ENCODE measurements around the gene UTS2R. TPM values are rescaled to one million over a fixed set of nuclear protein-coding genes. Genes with fewer than 3 reads are reported as not detected.
"Not testable (repeated sequence)": the region's sequence is repeated elsewhere in the genome, so short reads cannot be mapped to it uniquely, and the experiment has no call there.

Gene UTS2R
- total RNA-seq, 1 experiment from 2014 or later, result not detected

DNA sequence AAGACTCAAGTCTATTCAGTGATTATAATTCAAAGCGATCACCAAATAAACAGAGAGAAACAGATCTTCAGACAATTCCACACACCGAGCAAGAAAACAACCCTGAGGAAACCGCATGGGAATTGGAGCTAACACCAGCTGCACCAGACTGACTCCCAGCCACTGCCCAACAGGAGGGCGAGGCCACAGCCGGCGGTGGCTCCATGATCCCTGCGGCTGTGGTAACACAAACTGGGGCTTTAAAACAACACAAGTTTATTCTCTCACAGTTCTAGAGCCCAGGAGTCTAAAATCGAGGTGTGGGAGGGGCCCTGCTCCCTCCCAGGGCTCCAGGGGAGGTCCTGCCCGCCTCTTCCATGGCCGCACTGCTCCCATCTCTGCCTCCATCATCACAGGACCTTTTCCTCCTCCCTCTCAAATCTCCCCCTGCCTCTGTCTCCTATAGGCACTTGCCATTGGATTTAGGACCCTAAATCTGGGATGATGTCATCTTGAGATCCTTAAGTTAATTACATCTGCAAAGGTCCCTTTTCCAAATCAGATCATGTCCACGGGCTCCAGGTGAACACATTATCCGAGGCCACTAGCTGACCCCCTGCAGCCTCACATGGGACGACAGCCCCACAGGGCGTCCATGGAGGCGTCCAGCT, 36.8 kb downstream of the UTS2R start:
- peak; percentile 25 for DNase-seq (ENCODE audit: low spot score)

DNA sequence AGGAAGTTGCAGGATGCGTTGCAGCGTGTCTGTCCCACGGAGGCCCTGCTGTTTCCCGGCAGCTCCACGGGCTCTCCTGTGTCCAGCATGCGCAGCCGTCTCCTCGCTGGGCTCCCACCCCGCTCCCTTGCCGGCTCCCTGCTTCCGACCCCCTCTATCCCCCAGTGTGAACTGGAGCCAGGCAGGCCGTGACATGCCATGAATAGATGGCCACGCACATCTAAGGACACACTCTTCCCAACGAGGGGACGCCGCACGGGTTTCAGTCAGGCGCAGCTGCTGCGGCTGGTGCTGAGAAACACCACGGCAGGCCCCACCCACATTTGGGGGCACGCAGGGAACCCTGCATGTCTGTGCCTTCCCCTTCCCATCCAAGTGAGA, 37.4 kb downstream of the UTS2R start:
- DNase-seq (ENCODE audit: low spot score), result no peak

DNA sequence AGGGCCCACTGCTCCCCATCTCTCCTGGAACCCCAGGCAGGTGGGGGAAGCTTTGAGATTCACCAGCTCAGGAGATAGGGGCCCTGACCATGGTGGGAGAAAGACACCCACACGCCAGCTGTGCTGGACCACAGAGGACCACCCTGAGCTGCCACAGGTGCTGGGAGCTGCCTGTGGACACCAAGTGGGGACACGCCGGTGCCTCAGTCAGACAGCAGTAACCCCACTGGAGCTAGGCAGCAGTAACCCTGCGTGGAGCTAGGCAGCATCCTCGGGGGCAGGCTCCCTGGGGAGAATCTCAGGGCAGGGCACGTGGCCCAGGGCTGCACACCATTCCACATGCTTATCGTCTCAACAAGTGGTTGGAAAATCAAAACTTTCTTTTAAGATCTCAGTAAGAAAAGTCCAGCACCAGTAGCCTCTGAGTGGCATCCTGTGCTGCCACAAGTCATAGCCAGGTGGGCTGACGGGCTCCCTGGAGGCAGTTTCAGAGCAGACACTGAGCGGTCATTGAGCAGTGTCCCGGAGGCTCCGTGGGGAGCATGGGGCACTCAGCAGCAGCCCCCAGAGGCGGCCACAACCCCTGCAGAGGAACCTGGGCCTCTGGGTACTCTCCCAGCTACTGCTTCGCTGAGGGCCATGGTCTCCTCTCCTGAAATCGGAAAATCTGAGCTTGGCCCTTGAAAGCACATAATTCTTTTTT, 38.6 kb downstream of the UTS2R start:
- no peak for DNase-seq (ENCODE audit: low spot score)

DNA sequence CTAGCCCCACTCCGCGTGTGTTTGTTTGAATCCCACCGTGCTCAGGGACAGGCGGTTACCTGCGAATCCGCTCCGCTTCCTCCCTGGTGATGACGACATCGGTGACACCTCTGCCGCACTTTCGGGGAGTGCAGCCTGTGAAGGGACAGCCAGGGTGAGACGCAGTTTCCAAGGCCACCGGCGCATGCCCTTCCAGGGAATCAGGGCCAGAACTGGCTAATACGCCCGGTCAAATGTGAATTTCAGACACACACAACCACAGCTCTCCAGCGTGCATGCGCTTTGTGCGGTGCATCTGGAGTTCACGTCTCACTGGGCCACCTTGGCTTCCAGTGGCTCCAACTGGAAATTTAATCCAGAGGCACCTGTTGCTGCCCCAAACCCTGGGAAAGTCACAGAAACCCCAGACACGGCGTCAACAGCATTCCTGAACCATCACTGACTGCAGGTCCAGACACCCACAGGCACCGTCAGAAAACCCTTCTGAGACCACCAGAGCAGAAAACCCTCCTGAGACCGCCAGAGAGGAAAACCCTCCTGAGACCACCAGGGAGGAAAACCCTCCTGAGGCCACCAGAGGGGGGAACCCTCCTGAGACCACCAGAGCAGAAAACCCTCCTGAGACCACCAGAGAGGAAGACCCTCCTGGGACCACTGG, 40.0 kb downstream of the UTS2R start:
- DNase-seq (ENCODE audit: low spot score), result no peak

DNA sequence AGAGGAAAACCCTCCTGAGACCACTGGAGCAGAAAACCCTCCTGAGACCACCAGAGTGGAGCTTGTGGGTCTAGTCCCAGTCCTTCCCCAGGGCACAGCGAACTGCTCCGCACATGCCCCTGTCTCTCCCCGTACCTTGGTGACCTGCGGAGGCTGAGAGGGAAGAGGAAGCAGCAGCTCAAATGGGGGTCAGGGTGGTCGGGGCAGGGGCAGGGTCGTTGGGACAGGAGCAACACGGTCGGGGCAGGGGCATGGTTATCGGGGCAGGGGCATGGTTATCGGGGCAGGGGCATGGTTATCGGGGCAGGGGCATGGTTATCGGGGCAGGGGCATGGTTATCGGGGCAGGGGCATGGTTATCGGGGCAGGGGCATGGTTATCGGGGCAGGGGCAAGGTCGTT, 40.5 kb downstream of the UTS2R start:
- DNase-seq (ENCODE audit: low spot score), result not testable (repeated sequence)

DNA sequence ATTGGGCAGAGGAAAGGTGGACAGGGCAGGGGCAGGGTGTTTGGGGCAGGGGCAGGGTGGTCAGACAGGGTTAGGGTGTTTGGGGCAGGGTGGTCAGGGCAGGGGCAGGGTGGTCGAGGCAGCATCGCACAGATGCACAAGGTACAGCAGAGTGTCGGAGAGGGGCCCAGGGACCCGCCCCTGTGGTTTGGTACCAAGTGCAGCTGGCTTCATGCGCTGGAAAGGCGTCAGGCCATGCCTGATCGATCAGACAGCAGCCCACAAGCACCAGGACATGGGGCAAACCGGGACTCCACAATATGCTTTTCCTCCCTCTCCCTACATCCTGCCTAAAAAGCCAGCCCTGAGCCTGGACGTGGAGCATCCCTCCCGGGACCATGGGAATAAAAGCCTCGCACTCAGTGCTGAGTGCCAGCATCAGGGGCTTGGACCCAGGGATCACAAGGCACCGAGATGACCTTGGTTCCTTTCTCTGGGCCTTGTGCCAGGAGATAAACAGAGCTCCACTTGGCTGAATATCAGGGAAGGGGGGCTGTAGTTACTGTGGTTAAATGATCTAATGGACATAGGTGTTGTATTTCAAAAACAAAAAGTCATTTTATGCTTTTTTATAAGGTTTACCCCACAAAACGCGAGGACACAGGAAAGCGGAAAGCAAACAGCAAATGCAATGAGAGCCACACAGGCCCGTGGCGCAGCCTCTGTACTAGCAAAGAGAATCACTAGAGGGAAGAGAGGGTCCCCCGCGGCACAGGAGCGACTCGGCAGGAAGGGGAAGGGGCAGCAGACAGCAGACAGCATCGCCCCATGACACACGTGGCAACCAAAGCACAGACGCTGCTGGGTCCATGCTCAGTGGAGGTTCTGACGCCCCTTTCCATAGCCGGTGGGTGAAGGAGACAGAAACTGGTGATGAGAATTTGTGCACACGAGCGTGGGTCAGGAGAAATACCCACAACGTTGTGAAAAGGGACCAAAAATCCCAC, 41.3 kb downstream of the UTS2R start:
- no peak for DNase-seq (ENCODE audit: low spot score)

DNA sequence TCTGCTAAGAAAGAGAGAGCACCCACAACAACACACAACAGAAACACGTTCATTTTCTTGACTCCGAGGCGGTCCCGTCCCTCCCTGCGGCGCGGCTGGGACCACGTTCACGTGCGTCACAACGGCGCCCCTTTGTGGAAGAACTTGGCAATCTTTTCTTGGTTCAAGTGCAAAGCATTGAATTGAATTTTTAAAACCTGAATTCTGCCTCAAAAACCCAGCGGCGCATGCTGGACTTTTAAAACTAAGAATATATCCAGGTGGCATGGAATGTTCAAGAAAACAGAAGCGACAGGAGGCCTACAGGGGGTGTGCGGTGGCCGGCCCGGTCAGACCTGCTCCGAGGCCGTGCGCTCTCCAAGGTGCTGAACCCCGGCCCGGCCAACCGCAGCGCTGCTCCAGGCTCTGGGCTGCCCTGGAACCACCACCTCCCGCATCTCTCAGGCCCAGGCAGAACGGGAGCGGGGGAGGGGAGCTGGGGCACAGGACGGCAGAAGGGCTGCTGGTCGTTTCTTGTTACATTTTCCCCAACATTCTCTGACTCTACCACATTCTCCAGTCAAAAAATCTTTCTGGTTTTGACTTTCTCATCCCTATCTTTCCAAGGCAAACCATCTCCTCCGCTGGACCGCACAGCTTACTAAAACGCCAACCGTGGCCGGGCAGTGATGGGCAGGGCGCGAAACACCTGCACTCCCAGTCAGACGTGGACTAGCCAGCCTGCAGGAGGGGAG, 43.1 kb downstream of the UTS2R start:
- DNase-seq (ENCODE audit: low spot score), result peak; percentile 49

DNA sequence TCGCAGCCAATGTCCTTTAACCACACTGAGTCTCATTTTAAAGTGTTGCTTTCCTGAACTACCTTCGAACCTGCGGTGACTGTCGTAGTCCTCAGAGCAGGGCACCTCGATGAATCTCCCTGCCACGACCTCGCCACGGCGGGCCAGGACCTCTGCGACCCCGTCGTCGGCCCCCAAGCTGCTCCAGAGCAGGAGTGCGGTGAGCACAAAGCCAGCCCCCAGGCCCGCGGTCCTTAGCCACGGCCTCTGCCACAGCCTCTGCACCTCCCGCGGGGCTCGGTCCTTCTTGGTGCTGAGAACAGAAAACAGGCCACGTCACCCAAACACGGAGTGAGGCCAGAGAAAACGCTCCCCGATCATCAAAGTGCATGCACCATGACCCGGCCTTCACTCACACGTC, 43.8 kb downstream of the UTS2R start:
- DNase-seq (ENCODE audit: low spot score), result no peak

DNA sequence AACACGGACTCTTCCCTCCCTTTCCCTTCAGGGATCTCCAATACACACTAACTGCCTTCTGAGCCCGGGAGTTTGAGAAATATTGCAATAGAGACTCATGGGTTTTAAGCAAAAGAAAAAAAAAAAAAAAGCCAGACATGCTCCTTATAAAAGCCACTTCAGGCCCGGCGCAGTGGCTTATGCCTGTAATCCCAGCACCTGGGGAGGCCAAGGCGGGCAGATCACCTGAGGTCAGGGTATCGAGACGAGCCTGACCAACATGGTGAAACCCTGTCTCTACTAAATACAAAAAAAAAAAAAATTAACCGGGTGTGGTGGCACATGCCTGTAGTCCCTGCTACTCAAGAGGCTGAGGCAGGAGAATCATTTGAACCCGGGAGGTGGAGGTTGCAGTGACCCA, 44.2 kb downstream of the UTS2R start:
- DNase-seq (ENCODE audit: low spot score), result no peak

DNA sequence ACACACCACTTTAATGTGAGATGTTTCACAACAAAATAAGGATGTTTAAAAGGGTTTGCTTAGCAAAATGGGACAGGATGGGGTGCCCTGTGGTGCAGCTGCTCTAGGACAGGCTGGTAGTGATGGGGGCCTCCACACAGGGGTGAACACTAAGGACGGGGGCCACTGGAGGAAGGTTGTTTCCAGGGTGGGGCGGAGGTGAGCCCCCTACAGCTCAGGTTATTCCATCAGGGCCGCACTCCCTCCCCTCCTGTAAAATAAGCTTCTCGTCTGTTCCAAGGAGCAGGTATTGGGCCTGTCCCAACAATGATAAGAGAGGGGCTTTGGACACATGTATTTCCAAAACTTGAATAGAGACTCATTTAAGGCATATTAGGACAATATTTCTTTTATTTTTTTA, 44.7 kb downstream of the UTS2R start:
- DNase-seq (ENCODE audit: low spot score), result no peak

DNA sequence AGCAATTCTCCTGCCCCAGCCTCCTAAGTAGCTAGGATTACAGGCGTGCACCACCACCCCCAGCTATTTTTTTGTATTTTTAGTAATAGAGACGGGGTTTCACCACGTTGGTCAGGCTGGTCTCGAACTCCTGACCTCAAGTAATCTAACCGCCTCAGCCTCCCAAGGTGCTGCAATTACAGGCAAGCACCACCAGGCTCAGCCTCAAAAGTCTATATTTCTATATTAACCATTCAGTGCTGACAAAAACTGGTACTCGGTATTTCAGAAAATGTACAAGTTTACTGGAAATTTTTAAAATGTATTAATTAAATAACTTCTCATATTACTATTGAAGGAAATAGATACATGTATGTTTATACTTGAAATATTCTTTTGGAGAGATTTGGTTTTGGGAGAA, 45.2 kb downstream of the UTS2R start:
- DNase-seq (ENCODE audit: low spot score), result no peak

DNA sequence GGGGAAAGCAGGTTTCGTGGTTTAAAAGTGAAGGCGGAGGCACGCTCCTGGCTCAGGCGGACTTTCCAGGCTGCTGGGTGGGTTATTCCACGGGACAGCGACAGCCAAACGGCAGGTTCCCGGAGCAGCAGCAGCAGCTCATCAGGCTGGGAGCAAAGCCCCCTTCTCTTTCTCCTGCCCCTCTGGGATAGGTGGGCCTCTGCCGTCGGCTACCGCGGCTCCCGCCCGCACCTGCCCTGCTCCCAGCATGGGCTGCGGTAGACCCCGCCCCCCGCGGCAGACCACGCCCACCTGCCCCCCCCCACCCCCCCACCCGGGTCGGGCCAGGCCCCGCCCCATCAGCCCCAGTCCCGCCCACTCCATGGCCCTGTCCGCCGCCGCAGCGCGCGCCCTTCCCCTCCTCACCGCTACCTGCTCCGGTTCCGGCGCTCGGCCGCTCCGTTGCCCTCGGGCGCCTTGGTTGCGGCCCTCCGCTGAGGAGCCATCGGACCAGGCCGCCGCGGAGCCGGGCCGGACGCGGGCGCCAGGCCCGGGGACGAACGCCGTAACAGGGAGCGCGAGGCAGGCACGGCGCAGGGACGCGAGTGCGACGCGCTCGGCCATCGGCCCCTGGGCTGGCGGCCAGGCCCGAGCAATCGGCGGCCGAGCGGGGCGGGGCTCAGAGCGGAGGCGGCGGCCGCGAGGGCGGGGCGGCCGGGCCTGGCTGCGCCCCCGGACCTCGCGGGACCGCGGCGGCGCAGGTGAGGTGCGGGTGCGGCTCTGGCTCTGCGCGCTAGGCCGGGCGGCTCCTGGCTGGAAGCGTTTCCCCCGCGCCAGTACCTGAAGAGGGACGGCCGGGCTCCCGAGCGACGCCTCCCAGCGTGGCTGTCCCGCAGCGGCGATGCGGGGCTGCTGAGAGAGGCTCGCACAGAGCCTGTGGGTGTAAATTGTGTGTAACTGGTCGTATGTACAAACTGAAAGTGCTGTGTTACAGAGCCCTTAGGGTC, 46.7 kb downstream of the UTS2R start, which contains the start of the genes HEXD and OGFOD3:
Gene HEXD, plus strand, starts transcription at position 347 of the 986 bp plus-strand sequence. CDS start 1,453 bp downstream, outside the sequence.
Gene OGFOD3, minus strand, starts transcription at position 586 of the 986 bp plus-strand sequence. Its CDS starts 101 bp downstream, at position 485.
- DNase-seq (ENCODE audit: low spot score), result peak; percentile 66

DNA sequence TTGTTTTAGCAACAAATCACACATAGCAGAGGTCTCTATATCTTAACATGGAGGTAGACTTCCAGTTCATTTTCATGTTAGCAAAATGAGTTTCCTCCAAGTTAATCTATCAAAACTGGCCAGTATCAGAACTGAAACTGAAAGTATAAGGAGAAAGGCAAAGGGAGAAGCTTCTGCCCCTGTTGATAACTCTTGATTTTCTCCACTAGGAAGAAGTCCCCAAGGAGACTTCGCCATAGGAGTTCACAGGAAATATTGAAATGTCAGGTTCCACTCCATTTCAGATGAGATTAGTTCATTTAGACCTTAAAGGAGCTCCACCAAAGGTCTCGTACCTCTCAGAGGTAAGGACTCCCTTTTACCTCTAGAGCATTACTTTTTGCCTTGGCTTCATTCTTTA, 48.0 kb downstream of the UTS2R start:
- DNase-seq (ENCODE audit: low spot score), result no peak

DNA sequence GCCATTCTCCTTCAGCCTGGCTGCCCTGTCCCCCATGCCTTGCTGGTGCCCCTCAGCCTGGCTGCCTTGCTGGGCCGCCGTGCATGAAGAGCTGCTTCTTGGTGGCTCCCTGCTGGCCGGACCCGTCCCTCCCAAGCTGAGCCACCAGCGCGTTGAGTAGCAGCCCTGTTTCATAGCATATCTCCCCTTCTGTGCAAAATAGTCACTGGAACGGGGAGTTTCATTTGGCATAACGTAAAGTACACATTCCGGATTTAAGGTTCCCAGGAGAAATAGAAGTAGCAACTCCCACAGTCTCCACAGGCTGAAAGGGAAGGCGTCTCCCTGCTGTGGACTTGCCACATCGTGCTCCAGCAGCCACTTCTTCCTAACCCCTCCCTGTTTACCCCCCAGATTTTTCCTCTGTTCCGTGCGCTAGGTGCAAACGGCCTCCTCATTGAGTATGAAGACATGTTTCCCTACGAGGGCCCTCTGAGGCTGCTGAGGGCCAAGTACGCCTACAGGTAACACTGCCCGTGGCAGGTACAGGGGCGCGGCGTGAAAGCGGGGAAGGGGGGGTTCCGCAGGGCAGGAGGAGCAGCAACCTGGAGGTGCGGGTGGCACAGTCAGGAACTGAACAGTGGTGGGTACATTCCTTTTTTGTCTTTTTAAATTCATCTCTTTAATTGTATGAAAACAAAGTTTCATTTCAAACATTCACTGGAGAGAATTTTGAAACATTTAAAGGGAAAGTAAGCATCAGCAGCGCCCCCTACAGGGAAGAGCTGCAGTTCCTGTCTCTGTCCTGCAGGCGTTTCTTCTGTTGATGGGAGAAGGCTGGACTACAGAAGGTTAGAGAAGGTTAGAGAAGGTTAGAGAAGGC, 52.7 kb downstream of the UTS2R start:
- DNase-seq (ENCODE audit: low spot score), result peak; percentile 26

DNA sequence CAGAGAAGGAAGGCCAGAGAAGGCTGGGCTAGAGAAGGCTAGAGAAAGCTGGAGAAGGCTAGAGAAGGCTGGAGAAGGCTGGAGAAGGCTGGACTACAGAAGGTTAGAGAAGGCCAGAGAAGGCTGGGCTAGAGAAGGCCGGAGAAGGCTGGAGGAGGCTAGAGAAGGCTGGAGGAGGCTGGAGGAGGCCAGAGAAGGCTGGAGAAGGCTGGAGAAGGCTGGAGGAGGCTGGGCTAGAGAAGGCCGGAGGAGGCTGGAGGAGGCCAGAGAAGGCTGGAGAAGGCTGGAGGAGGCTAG, 53.2 kb downstream of the UTS2R start:
- no peak for DNase-seq (ENCODE audit: low spot score)

Data from A172 (cell line).